LNCaP clone FGC (cell line): ENCODE results near the gene DOCK4.

Experiments used
- DNase-seq: peaks from one replicate; pipeline ENCODE4 v3.0.0-alpha.2; 2011; ENCODE audit warnings: low read depth
- H3K4me3 ChIP-seq: 2 replicates; pipeline ENCODE4 v1.5.1; 2011; ENCODE audit warnings: mild to moderate bottlenecking, low read depth, low read length, control low read depth
- CTCF ChIP-seq: IDR thresholded peaks from 2 replicates; pipeline ENCODE4 v1.5.1; 2012; ENCODE audit warnings: mild to moderate bottlenecking; ENCODE audit not compliant: control insufficient read depth, insufficient read depth; ENCODE audit errors: extremely low read depth

Gene DOCK4

GRCh38 chr7:111836592-111836991, 369.6 kb downstream of the DOCK4 start:
- DNase-seq, result no peak
- H3K4me3 ChIP-seq, result no peak overlapping the region
- TF ChIP-seq CTCF, result no peak

- no peak overlapping the region for H3K4me3 ChIP-seq
- TF ChIP-seq CTCF, result no peak
- no peak for DNase-seq
These were observed 371.1 kb downstream of the DOCK4 start for GRCh38 chr7:111835066-111835465.

GRCh38 chr7:111834367-111834766, 371.8 kb downstream of the DOCK4 start:
- DNase-seq, result no peak
- TF ChIP-seq CTCF, result no peak
- H3K4me3 ChIP-seq, result no peak overlapping the region

GRCh38 chr7:111833466-111833865, 372.7 kb downstream of the DOCK4 start:
- no peak for TF ChIP-seq CTCF
- DNase-seq, result no peak
- H3K4me3 ChIP-seq, result no peak overlapping the region

- no peak for DNase-seq
- no peak overlapping the region for H3K4me3 ChIP-seq
- TF ChIP-seq CTCF, result no peak
These were observed 374.0 kb downstream of the DOCK4 start for GRCh38 chr7:111832174-111832573.

- TF ChIP-seq CTCF, result no peak
- no peak for DNase-seq
- H3K4me3 ChIP-seq, result no peak overlapping the region
These were observed 377.0 kb downstream of the DOCK4 start for GRCh38 chr7:111829221-111829620.

GRCh38 chr7:111827863-111828504, 378.2 kb downstream of the DOCK4 start:
- DNase-seq, result no peak
- no peak for TF ChIP-seq CTCF
- no peak overlapping the region for H3K4me3 ChIP-seq
